Fibroblast of skin of right biceps (primary cell): Measurements from ENCODE around the gene HOXB7.

Source experiments
- DNase-seq: peaks from one replicate; pipeline ENCODE4 v3.0.0-alpha.2; 2013

HOXB7 gene

DNA sequence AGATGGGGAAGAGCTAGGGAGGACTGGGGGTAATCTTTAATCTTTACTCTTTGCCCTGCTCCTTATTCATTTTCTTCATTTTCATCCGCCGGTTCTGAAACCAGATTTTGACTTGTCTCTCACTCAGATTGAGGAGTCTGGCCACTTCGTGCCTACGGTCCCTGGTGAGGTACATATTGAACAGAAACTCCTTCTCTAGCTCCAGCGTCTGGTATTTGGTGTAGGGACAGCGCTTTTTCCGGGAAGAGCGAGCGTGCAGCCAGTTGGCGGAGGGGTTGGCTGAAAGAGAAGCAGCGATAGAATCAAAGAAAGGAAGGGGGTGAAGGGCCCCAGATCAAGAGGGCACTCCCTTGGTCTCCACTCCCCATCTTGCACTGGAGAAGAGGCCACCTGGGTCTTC, 12.0 kb upstream of the HOXB7 start:
- no peak for DNase-seq

DNA sequence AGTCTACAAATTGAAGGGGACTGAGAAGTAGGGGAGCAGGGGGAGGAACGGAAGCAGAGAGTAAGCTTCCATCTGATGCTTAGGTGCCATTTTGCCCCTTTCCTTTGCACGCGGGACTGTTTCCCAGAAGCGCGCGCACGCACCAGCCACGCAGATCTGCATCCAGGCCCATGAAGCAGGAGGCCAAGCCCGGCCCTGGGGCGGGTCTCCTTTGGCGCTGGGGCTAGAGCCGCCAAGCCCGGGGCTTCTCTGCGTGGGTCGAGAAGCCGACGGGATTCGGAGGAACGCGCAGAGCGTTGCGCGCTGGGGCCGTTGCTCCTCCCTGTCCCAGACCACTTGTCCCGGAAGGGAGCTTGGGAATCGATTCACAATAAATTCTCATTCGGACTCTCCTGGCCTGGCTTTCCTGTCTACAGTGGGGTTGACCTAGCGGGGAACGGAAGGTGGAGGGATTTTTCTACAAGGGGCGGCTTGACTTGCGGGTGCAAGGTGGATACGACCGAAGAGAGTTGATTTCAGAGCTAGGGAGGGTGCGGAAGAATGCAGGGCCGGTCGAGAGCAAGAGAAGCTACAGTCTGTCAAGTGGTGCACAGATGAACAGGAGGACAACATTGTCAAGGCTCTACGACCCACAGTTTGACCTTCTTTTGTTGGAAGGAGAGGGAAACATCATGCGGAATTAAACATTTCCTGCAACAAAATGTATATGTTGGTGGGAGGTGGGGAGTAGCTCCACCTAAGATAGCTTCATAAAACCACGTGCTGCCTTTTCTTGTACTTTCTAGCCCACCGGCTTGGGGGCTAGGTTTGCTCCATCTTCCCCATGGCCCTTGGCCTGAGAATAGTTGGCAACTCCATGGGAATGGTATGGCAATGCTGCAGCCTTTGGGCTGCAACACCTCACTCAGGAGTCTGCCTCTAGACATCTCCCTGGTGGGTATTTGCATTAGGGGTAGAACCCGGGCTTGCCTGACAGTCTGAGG, 10.9 kb upstream of the HOXB7 start:
- no peak for DNase-seq

DNA sequence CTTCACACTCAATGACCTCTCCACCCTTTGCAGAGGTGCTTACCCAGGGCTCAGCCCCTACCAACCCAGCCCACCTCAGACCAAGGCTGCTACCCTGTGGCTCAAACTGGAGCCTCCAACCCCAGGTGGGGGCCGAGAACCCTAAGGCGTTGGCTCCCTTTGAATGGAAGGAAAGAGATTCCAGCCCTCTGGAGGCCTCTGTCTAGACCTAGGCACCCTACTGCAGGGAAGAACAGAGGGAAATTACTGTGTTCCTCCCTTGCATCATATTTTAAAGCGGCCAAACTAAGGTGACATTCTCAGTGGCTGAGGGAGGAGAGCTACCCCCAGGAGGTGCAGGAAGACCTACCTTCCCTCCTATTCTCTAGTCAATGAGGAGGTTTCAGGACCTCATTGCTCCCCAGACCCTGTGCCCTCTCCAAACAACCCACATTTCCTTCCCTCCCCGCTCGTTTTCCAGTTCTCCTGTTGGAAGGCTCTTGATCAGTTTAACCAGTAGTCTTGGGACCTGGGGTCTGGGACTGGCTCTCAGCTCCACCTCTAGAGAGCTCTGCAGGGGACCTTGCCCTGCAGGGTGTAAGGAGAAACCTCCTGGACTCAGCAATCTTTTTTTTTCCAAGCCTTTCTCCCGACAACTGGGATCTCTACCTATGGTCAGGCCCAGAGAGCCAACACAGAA, 9.8 kb upstream of the HOXB7 start:
- no peak for DNase-seq

DNA sequence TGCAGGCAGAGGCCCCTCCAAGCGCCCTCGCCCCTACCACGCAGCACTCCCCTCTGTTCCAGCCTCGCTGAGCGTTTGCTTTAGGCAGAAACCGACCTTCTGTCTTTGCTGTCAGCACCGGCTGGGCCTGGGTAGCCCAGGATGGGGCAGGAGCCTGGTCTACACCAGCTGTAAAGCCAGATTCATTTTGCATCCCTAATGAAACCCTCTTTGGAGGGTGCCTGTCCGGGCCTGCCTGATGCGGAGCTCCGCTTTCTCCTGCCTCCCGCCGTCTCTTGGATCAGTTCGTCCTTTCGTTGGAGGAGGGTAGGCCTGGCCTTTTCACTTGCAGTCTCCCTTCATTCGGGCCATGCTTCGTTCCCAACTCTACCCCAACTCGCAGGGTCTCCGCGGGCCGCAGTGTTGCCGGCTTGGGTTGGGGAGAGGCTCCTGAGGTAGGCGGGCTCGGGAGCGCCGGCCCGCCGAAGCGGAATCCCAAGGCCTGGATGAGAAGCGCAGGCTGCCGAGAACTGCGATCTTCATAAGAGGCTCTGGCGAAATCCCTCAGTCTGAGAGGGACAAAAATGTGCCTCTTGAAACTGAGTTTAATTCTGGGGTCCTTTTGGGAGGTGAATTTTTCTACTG, 9.1 kb upstream of the HOXB7 start:
- DNase-seq = no peak

DNA sequence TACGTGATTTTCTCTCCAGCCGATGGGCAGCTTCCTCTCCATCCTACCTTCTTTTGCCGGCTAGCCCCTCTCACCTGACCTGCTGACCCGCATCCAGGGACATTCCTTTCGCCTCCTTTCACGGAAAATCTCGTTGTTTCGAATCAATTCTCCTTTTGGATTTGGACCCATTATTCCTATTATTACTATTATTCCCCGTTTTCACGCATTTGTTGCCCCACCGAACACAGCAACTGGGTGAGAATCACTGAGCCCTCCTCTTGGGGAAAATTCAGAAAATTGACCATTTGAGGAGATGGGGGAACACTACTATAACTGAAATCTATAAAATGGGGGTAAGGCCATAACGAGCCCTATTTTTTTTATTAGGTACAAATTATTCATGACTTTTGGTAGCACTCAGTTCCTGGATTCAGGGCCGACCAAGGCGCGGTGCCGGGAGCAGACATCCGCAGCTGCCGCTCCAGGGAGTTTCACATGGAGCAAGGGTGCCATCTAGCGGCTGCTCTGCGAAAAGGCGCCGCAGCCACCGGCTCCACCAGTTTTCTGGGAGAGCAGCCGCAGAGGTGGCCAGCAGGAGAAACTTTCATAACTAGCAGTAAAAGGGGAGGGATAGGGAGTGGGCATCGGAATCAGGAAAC, 7.6 kb upstream of the HOXB7 start:
- DNase-seq = peak; percentile 82

DNA sequence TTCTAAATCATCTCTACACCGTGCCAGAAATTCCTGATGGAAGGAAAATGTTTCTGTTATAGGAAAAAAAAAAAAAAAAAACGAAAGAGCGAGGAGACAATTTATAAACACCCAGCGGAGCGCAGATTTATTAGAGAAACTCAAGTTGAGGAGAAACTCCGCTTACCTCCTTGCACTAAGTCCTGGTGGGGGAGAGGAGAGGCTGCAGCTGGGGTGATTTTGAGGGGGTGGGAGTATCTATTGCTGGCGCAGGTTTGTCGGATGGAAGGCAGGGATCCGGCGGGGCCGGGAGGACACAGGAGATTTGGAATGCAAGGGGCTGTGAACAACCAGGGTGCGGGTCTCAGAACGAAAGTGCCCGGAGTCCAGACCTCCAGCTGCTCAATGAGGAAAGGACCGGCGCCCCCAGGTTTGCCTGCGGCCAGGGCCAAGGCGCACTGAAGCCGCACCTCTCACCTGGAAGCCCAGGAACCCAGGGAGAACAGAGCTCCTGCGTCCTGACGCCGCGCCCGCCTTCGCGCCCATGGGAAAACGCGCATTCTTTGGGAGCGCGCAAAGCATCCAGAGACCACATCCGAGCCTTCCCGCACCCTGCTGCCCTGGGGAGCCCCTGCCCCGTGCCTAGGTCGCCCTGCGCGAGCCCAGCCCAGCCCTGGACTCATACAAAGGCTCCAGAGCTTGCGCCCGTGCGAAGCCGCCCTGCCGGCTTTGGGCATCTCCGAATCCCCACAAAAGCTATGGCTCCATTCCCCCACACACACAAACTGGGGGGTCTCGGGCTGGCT, 6.8 kb upstream of the HOXB7 start:
- DNase-seq = no peak

DNA sequence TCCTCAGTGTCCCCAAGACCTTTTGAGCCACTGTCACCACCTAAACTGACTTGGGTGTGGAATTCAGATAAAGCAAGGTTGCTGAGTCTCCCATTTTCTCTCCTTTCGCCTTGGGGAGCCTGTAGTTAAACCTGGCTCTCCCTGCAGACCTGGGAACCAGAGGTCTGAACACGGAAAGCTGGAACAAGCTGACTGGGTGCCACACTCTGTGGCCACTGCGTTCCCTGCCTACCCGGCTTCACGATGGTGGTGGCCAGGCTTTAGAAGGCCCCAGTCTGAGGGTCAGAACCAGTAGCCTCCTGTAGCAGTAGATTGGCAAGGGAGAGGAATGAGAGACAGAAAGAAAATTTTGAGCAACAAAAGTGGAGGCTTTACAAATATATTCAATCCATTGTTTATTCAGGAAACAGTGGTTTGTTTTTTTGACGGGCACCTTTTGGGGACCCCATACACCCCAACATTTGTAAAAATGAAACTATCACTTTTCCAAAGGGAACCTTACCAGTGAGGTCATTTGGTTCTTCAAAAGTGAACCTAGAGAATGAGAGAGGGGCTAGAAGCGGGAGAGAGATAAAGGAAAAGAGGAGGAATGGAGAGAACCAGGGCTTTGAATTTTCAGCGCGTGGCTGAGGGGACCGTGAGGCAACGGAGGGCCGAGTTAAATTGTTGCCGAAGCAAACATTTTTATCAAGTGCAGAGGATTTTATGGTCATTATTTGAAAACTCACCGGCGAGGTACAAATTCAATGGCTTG, 6.1 kb upstream of the HOXB7 start:
- no peak for DNase-seq

DNA sequence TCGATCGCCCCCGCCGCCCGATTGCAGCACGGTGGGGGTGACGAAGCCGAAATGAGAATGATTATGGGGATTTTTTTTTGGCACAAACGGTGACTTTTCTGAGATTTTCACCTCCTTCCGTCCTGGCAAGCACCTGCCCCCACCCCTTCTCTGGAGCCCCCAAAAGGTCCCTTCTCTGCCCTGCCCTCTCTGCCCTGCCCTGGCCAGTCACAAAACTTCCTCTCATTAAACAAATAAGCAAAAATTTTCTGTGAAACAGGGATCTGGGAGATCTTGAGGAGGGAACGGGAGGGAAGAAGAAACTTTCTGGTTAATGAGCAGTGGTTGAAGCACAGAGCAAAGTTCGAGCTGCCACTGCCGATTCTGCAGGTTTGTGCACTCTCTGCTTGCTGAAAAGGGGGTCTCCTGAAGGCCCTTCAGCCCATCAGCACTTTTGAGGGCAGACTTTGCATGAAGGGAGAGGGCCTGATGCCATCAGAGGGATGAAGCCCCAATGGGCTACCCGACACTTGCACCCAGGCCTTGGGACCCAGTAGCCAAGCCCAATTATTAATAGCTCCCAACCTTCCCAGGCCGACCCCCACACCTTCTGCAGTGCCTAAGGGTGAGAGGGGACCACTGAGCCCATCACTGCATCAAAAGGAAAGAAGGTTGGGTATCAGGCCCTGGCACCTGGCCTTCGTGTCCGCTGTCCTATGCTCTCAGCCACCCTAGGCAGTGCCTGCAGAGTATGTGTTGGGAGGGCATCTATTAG, 5.3 kb upstream of the HOXB7 start:
- no peak for DNase-seq

DNA sequence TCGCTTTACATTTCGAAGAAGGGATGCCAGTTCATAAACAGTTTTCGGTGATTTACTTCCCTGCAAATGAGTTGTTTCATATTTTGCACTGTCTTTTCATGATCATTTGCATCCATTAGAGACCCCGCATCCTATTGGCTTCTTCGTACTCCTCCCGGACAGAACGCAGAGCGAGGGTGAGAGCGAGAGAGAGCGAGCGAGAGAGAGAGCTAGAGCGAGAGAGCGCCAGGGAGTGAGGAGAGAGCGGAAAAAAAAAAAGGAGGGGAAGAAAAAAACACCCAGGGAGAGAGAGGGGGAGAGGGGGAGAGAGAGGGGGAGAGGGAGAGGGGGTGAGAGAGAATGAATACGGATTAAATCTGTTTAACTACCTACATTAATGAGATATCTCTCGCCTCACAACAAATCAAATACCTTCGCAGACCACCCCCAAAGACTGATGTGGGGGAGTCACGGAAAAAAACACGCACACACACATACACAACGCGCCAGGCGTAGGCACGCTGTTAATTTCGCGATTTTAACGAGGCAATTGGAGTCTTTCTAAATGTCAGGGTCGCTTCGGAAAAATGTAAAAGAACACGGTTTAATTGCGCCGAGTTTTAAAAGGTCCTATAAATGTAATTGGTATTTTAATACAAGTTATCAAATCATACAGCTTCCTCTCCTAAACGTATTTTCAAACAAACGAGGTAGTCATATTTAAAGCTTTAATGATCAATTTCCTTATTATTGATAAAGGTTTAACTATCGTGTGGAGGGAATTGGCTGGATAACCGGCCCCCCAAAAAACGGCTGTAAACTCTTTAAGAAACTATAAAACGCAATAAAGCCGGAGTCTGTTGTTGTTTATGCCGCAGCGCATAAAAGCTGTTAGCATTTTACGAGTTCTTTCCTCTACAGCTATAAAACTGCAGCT, 4.5 kb upstream of the HOXB7 start, which contains the start of gene HOXB8:
Gene HOXB8, minus strand, starts transcription at position 246 of the 916 bp plus-strand sequence. CDS start 588 bp downstream, outside the sequence.
- DNase-seq = peak; percentile 48

DNA sequence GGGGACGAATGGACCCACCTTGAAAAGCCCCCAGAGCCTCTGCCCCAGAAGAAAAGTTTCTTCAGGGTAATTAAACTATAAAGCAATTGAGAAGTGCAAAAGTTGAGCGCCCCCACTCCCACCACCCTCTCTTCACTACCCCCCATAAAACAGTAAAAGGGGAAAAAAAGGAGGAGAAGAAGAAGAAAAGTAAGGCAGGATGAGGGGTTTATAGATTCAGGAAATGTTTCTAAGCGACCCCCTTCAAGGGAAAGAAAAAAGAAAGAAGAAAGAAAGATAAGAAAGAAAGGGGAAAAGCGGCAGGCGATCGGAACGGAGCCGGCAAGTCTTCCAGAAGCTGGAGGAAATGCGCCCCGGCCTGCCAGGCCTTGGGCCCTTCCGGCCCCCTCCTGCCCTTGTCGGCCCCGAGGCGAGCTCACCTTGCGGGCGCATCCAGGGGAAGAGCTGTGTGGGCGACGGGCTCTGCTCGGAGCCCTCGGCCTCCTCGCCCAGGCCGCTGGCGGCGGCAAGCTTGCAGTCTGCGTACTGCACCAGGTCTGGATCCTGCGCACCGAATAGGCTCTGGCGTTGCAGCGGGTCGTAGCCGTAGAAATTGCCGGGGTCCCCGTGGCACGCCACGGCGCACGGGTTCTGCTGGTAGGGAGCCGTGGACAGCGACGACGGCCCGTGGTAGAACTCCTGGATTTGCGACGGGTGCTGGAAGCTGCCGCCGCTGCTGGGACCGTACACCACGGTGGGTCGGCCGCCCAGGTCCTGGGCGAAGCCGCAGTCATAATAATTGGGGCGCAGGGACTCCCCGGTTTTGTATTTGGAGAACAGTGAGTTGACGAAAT, 3.3 kb upstream of the HOXB7 start:
- DNase-seq = peak; percentile 43

DNA sequence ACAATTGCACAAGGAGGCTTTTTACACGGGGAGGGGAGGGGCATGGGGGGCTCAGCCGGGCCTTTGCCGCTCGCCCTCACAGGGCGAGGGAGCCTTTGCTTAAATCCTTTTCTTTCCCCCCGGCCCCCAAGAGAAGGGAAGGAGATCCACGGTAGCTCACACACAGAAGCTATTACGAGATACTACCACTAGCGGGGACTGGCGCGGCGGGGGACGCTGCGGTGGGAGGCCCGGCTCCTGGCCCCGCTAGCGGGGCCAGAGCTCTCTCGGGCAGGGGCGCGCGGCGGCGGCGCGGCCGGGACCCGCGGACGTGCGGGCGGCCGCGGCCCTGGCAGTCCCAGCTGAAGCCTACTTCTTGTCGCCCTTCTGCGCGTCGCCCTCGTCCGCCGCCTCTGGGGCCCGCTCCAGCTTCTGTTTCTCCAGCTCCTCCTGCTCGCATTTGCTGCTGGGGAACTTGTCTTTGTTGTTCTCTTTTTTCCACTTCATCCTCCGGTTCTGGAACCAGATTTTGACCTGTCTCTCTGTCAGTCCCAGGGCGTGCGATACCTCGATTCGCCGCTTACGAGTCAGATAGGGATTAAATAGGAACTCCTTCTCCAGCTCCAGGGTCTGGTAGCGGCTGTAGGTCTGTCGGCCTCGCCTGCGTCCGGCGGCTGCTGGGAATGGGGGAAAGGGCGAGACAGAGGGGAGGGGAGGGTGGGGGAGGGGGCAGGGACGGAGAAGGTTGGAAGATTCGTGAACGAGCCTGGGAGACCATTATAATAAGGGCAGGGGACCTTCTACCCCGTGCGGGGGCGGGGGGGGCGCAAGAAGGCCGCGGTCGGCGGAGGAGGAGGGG, 2.3 kb upstream of the HOXB7 start:
- peak; percentile 71 for DNase-seq

DNA sequence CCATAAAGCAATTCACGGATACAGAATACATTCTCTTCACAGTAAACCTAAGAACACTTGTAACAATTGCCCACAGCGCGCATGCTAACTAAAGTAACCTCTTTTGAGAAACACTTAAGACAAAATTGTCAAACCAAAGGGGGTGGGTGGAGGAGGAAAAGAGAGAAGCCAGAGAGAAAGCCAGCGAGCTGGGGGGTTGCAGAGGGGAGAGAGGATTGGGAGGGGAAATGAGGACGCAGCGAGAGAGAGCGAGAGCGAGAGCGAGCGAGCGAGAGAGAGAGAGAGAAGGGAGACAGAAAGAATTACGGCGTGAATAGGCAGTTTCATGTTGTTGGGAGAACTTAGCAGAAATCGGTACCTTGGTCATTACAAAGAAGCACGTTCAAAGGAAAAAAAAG, 1.6 kb upstream of the HOXB7 start:
- DNase-seq = peak; percentile 75

DNA sequence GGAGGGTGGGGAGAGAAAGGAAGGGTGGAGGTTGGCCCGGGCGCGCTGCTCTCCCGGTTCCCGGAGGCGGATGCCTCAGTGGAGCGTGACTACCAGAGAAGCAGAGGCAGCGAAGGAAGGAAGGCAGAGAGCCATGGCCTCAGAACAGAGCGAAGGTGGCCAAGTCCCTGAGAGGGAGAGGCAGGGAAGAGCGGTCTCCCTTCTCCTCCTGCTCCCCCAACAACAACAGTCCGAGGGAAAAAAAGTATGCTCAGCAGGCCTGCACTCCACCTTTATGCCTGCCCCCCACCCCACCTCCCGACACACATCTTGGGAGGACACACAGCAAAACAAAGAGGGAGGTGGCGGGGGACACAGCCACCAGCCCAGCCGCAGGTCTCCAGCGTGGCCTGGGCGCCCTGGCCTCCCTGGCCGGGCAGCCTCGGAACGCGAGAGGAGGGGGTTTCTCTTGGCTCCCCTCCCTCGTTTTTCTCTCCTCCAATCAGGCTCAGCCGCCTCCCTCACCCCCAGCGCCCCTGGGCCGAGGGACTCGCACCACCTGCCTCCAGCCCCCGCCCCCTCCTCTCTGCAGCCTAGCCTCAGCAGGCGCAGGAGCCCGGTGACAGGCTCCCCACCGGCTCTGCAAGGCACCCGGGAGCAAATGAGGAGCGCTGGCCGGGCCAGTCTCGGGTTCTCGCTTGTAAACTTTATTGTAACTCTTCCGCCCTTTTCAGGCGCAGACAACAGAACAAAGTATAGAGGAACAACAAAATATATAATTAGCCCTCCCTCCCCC, 1.1 kb upstream of the HOXB7 start:
- no peak for DNase-seq

DNA sequence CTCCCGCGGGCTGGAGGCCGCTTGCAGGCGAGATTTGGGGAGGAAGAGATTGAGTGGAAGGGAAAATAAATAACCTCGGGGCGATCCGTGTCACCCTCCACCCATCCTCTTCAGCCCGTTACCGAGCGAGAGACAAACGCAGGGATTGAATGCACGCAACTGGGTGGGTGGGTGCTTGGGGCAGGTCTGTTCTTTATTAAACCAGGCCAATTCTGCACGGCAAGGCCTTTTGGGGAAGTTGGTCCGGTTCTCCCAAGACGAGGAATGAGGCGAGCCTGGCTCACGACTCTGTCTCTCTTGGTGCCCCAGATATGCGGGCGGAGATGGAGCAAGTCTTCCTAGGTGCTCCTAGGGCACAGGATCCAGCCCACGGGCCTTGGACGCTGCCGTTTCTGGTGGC, 396 bp upstream of the HOXB7 start:
- DNase-seq = peak; percentile 52

DNA sequence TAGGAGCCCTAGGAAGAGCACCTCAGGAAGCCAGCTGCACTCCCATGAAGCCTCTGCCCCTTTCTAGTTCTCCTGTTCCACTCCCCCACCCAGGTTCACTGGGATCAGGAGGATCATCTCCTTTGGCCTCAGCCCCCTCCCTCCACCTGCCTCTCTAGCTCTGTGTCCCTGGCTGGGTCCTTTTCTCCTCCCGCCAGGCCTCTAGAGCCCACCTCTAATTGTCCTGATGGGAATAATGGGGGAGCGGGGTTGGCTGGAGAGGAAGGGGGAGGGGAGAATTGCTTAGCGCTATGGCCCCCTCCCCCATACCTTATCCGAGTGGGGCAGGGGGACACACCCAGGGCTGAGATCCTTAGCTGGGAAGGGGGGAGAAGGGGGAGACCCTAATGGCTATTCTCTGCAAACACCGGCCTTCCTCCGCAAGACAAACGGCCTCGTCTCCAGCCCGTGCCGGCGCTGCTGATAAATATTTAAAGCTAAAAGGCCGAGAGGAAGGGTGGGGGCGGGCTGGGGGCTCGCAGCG, 997 bp downstream of the HOXB7 start:
- DNase-seq = no peak

DNA sequence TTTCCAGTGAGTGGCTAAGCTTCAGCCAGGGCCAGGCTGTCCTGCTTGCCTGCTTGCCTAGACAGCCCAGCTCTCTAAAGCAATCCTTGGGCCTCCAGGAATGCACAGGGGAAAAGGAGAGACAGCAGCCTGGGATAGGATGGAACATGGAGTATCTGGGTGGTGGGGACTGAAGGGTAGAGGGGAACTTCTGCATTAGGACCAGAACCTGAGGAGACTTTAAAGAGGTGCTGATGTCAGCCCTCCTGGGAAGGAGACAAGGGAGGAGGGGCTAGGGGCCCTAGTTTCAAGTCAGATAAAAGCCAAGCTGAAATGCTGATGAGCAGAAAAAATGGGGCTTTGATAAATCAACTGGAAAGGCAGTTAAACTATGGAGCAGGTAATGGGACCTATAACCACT, 1.8 kb downstream of the HOXB7 start:
- DNase-seq = no peak

DNA sequence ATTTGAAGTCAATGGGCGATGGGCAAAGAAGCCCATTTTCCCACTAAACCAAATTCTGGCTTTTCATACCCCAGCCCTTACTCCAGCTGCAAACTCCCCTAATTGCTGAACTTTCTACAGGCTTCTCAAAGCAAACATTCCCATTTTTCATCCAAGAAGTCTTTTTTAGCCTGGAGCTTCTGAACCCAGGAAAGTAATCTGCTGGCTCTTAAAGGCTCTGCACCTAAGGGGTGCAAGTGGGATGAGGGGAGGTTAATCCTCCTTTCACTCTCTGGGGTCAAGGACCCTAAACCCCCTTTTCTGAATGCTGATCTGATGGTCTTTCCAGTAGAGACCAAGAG, 2.4 kb downstream of the HOXB7 start:
- DNase-seq = no peak
